Measurements from ENCODE around the gene MAGEA2. TPM values are rescaled to one million over a fixed set of nuclear protein-coding genes. Genes with fewer than 3 reads are reported as not detected.
"Not testable (repeated sequence)": the region's sequence is repeated elsewhere in the genome, so short reads cannot be mapped to it uniquely, and the experiment has no call there.

Gene MAGEA2, protein sequence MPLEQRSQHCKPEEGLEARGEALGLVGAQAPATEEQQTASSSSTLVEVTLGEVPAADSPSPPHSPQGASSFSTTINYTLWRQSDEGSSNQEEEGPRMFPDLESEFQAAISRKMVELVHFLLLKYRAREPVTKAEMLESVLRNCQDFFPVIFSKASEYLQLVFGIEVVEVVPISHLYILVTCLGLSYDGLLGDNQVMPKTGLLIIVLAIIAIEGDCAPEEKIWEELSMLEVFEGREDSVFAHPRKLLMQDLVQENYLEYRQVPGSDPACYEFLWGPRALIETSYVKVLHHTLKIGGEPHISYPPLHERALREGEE
- not detected for total RNA-seq

- not testable (repeated sequence) for DNase-seq (ENCODE audit: low spot score)
Measured at GRCh38 chrX:152753686-152754650, at the start of gene MAGEA2. TSS of gene MAGEA2 (minus strand) at chrX:152753842. CDS start at chrX:152751363, 2,479 bp downstream.

DNA sequence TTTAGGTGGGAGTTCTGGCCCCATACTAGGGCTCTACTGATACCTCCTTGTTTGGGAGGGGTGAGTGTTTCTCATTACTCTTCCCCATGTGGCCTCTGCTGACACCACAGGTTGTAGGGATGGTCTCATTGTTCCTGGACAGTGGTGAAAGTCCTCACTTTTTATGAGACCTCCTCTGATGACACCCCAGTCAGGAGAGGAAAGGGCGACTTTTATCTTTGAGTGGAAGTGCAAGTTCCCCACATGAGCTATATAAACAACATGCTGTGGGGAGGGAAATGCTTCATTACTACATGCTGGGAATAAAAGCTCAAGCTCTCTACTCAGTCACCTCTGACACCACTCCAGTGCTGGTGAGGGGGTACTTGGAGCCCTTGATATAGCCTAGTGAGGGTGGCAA, 45.3 kb upstream of the MAGEA2 start:
- DNase-seq (ENCODE audit: low spot score), result no peak

DNA sequence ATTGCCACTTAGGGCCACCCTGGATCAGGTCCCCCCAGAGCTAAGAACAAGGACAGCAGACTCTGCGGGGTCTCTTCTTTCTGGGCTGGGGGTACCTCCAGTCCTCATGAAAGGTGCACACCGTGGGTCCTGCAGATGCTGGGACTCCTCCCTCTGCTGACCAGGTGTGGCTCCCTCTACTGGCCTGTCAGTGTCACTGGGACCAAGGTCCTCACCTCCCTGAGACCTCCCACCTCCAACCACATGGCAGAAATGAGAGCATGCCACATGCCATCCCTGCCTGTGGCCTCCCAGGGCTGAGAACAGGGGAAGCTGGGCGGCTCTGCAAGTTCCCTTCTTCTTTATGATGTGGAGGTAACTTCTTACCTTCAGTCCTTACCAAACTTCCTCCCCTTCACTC, 33.4 kb upstream of the MAGEA2 start:
- DNase-seq (ENCODE audit: low spot score), result not testable (repeated sequence)

- not testable (repeated sequence) for DNase-seq (ENCODE audit: low spot score)
Measured at GRCh38 chrX:152769549-152770289, 16.1 kb upstream of the MAGEA2 start, which contains the start of gene MAGEA6. TSS of gene MAGEA6 (minus strand) at chrX:152769689. CDS start at chrX:152767650, 2,039 bp downstream.

GRCh38 chrX:152766562-152766961, 12.9 kb upstream of the MAGEA2 start:
- not testable (repeated sequence) for DNase-seq (ENCODE audit: low spot score)

- not testable (repeated sequence) for DNase-seq (ENCODE audit: low spot score)
Measured at GRCh38 chrX:152761582-152761981, 7.9 kb upstream of the MAGEA2 start.

GRCh38 chrX:152759544-152759943, 5.9 kb upstream of the MAGEA2 start:
- DNase-seq (ENCODE audit: low spot score), result not testable (repeated sequence)

- not testable (repeated sequence) for DNase-seq (ENCODE audit: low spot score)
Measured at GRCh38 chrX:152758918-152759317, 5.3 kb upstream of the MAGEA2 start, which contains the start of gene CSAG3. TSS of gene CSAG3 (plus strand) at chrX:152759218.

DNA sequence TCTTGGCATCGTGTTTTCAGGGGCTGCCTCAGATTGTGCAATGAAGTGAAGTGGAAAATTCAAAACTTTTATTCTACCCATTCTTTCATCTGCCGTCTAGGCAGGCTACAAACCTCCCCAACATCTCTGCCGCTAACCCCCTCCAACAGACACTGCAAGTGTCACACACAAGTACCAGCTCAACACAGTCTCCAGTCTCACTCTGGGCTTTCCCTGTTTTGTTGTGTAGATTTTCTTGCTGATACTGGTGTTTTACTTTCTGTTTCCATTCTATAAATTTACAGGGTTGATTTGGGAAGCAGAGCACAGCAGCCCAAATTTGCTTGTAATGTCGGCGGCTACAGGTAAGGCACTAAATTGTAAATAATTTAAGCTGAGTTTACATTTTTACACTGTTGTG, 1.2 kb upstream of the MAGEA2 start:
- DNase-seq (ENCODE audit: low spot score), result not testable (repeated sequence)

DNA sequence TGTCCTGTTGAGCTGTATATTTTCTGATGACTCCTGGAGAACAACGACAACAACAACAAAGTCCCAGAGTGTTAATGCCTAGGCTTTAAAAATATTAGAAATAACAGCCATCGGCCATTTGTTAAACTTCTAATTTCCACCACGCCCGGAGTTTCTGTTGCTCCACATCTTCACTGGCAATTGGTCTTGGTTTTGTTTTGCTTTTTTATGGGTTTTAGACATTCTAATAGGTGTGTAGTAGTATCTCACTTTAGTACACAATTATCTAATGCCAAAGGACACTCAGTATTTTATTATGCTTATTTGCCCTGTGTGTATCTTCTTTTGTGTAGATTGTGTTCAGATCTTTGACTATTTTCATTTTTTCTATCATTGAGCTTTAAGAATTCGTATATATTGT, 15.1 kb downstream of the MAGEA2 start:
- no peak for DNase-seq (ENCODE audit: low spot score)

- DNase-seq (ENCODE audit: low spot score), result not testable (repeated sequence)
Measured at GRCh38 chrX:152736528-152736927, 17.1 kb downstream of the MAGEA2 start.

DNA sequence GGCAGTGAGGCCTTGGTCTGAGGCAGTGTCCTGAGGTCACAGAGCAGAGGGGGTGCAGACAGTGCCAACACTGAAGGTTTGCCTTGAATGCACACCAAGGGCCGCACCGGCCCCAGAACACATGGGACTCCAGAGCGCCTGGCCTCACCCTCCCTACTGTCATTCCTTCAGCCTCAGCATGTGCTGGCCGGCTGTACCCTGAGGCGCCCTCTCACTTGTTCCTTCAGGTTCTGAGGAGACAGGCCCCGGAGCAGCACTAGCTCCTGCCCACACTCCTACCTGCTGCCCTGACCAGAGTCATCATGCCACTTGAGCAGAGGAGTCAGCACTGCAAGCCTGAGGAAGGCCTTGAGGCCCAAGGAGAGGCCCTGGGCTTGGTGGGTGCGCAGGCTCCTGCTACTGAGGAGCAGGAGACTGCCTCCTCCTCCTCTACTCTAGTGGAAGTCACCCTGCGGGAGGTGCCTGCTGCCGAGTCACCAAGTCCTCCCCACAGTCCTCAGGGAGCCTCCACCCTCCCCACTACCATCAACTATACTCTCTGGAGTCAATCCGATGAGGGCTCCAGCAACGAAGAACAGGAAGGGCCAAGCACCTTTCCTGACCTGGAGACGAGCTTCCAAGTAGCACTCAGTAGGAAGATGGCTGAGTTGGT, 17.7 kb downstream of the MAGEA2 start:
- no peak for DNase-seq (ENCODE audit: low spot score)

DNA sequence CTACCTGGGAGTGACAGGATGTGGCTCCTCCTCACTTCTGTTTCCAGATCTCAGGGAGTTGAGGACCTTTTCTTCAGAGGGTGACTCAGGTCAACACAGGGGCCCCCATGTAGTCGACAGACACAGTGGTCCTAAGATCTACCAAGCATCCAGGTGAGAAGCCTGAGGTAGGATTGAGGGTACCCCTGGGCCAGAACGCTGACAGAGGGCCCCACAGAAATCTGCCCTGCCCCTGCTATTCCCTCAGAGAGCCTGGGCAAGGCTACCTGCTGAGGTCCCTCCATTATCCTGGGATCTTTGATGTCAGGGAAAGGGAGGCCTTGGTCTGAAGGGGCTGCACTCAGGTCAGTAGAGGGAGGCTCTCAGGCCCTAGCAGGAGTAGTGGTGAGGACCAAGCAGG, 18.5 kb downstream of the MAGEA2 start:
- DNase-seq (ENCODE audit: low spot score), result no peak

DNA sequence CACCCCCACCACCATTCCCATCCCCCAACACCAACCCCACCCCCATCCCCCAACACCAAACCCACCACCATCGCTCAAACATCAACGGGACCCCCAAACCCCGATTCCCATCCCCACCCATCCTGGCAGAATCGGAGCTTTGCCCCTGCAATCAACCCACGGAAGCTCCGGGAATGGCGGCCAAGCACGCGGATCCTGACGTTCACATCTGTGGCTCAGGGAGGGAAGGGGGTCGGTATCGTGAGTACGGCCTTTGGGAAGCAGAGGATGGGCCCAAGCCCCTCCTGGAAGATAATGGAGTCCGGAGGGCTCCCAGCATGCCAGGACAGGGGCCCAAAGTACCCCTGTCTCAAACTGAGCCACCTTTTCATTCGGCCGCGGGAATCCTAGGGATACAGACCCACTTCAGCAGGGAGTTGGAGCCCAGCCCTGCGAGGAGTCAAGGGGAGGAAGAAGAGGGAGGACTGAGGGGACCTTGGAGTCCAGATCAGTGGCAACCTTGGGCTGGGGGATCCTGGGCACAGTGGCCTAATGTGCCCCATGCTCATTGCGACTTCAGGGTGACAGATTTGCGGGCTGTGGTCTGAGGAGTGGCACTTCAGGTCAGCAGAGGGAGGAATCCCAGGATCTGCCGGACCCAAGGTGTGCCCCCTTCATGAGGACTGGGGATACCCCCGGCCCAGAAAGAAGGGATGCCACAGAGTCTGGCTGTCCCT, 19.3 kb downstream of the MAGEA2 start:
- not testable (repeated sequence) for DNase-seq (ENCODE audit: low spot score)

DNA sequence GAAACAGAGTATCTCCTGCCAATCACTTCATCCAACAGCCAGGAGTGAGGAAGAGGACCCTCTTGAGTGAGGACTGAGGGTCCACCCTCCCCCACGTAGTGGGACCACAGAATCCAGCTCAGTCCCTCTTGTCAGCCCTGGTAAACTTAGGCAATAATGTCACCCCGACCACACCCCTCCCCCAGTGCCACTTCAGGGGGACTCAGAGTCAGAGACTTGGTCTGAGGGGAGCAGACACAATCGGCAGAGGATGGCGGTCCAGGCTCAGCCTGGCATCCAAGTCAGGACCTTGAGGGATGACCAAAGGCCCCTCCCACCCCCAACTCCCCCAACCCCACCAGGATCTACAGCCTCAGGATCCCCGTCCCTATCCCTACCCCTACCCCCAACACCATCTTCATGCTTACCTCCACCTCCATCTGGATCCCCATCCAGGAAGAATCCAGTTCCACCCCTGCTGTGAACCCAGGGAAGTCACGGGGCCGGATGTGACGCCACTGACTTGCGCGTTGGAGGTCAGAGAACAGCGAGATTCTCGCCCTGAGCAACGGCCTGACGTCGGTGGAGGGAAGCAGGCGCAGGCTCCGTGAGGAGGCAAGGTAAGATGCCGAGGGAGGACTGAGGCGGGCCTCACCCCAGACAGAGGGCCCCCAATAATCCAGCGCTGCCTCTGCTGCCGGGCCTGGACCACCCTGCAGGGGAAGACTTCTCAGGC, 20.2 kb downstream of the MAGEA2 start, which contains the start of the genes CSAG1 and MAGEA12:
Gene CSAG1 (minus strand): TSS at position 461 of the 715 bp plus-strand sequence. CDS start 1,261 bp downstream, outside the sequence.
Gene MAGEA12 (plus strand): TSS at position 497 of the 715 bp plus-strand sequence. CDS start 2,405 bp downstream, outside the sequence.
- no peak for DNase-seq (ENCODE audit: low spot score)

DNA sequence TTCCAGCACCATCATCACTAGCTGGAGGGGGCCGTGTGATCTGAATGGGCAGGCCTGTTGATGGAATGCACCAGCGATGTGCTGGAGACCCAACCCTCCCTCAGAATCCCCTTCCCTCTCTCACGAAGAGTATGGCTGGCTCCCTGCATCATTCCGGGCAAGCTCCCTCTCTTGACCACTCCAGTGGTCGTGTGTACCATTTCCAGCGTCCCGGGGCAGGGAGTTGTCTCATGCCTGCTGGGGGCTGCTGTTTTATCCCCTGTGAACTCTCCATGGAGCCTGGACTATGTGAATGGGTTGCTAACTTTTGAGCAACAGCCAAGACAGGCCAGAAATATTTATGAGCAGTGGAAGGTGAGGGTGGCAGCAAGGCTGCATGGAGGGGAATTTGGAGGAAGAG, 28.2 kb downstream of the MAGEA2 start:
- no peak for DNase-seq (ENCODE audit: low spot score)

DNA sequence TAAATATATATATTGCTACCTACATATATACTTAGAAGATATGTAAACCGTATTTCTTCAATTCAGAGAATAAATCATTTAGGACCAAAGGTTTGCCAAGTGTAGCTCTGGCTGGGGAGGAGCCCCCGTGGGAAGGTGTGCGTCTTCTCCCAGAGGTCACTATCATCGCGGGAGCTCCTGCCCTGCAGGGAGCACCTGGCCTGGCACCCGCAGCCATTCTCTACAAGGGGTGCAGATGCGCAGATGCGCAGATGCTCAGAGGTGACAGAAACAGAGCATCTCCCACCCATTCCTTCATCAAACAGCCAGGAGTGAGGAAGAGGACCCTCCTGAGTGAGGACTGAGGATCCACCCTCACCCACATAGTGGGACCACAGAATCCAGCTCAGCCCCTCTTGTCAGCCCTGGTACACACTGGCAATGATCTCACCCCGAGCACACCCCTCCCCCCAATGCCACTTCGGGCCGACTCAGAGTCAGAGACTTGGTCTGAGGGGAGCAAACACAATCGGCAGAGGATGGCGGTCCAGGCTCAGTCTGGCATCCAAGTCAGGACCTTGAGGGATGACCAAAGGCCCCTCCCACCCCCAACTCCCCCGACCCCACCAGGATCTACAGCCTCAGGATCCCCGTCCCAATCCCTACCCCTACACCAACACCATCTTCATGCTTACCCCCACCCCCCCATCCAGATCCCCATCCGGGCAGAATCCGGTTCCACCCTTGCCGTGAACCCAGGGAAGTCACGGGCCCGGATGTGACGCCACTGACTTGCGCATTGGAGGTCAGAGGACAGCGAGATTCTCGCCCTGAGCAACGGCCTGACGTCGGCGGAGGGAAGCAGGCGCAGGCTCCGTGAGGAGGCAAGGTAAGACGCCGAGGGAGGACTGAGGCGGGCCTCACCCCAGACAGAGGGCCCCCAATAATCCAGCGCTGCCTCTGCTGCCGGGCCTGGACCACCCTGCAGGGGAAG, 39.5 kb downstream of the MAGEA2 start, which contains the start of gene MAGEA2B:
Gene MAGEA2B (plus strand): TSS at position 814 of the 973 bp plus-strand sequence. CDS start 2,479 bp downstream, outside the sequence.
- DNase-seq (ENCODE audit: low spot score), result not testable (repeated sequence)

- DNase-seq (ENCODE audit: low spot score), result not testable (repeated sequence)
Measured at GRCh38 chrX:152713195-152713594, 40.4 kb downstream of the MAGEA2 start.

All from ureter (tissue), 1 donor.